Osteocyte (in vitro differentiated cells): Measurements from ENCODE around the gene TTLL11. TPM values are rescaled to one million over a fixed set of nuclear protein-coding genes. Genes with fewer than 3 reads are reported as not detected.
A peak's percentile ranks its signal among the peaks of the same experiment; 100 is the strongest.

ENCODE experiments used
- DNase-seq: peaks from one replicate; pipeline ENCODE4 v3.0.0; 2021; ENCODE audit warnings: mixed read lengths; ENCODE audit not compliant: unreplicated experiment; ENCODE audit errors: extremely low spot score
- H3K27ac Mint-ChIP-seq: one replicate; pipeline ENCODE4 v1.8.0; 2021; ENCODE audit warnings: mild to moderate bottlenecking, mixed read lengths; ENCODE audit not compliant: unreplicated experiment
- H3K27me3 Mint-ChIP-seq: one replicate; pipeline ENCODE4 v1.8.0; 2021; ENCODE audit warnings: mixed read lengths; ENCODE audit not compliant: unreplicated experiment
- H3K36me3 Mint-ChIP-seq: one replicate; pipeline ENCODE4 v1.8.0; 2021; ENCODE audit warnings: mixed read lengths; ENCODE audit not compliant: unreplicated experiment
- H3K4me1 Mint-ChIP-seq: one replicate; pipeline ENCODE4 v1.8.0; 2021; ENCODE audit warnings: mixed read lengths; ENCODE audit not compliant: unreplicated experiment
- H3K4me3 Mint-ChIP-seq: one replicate; pipeline ENCODE4 v1.8.0; 2021; ENCODE audit warnings: mild to moderate bottlenecking, moderate library complexity, mixed read lengths; ENCODE audit not compliant: unreplicated experiment
- H3K9me3 Mint-ChIP-seq: one replicate; pipeline ENCODE4 v1.8.0; 2021; ENCODE audit warnings: mixed read lengths; ENCODE audit not compliant: unreplicated experiment
- CTCF ChIP-seq: fragments of 200-600 bp; sonication (generic); IDR thresholded peaks from 2 replicates; pipeline ENCODE4 v1.5.0; 2021; ENCODE audit warnings: antibody characterized with exemption, mild to moderate bottlenecking, moderate library complexity
- total RNA-seq: library from RNA; stranded (reverse); gene quantifications from 2 replicates; pipeline ENCODE4 v1.2.1, GENCODE V29; 2021

The TTLL11 gene
- total RNA-seq, 1 donor from 2014 or later = 6.0 TPM

DNA sequence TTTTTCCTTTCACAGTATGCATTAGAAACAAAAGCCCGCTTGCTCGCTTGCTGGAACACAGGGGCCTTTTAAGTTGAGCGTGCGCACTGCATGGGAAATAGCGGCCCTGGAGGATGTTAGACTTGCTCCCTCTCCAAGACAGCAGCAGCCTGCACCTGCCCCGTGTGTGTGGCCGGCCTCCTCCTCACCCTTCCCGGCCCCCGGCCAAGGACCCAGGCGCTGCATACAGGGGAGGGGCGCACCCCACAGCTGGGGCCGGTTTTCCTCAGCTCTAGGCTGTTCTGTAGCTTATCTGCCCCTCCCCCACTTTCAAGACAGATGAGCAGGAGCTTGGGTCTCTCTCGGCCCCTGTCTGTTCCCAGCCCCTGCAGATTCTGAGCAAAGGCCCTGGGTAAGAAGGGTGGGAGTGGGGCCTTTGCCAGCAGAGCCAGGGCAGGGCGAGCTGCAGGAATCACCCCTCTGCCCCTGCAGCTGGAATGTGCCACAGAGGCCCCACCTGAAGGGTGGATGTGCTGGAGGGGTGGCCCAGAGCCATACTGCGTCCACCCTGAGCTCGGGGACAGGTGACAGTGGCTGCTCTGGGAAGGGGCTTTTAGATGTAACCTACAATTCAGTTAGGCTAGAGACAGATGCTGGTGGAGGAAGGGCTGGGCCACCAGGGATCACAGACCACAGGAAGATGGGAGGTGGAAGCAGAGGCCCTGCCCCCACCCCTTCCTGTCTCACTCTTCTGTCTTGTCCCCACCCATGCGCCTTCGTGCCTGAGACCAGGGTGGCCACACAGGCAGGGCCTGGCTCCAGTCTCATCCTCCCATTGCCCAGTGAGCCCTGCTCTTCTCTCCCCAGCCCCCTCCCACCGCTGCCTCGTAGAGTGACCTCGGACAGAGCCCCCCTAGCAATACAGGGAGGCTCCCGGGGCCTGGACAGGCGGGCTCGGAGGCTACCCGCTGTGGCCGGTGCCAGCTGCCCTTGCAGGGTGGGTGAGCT is 309.3 kb downstream of the TTLL11 start:
- peaks cover 24% of the 10 kb centered on the region for H3K36me3 Mint-ChIP-seq
- H3K9me3 Mint-ChIP-seq = peaks cover 3% of the 10 kb centered on the region
- no peak overlapping the region for H3K4me3 Mint-ChIP-seq
- no peaks in the 10 kb centered on the region for H3K27me3 Mint-ChIP-seq
- peak; percentile 81 for DNase-seq
- H3K27ac Mint-ChIP-seq = no peak overlapping the region
- TF ChIP-seq CTCF = no peak
- H3K4me1 Mint-ChIP-seq = peaks cover 35% of the 10 kb centered on the region

GRCh38 chr9:121783111-121783510 is 310.0 kb downstream of the TTLL11 start:
- Mint-ChIP-seq H3K4me3 (no peak overlapping the region), H3K27me3 (no peaks in the 10 kb centered on the region), H3K4me1 (peaks cover 37% of the 10 kb centered on the region), H3K27ac (no peak overlapping the region), H3K9me3 (peaks cover 9% of the 10 kb centered on the region), H3K36me3 (peaks cover 28% of the 10 kb centered on the region)
- no peak for TF ChIP-seq CTCF
- peak; percentile 38 for DNase-seq

GRCh38 chr9:121782514-121783110 is 310.5 kb downstream of the TTLL11 start:
- DNase-seq = peak; percentile 77
- no peak overlapping the region for H3K27ac Mint-ChIP-seq
- H3K4me3 Mint-ChIP-seq = no peak overlapping the region
- peaks cover 12% of the 10 kb centered on the region for H3K9me3 Mint-ChIP-seq
- no peak for TF ChIP-seq CTCF
- peaks cover 32% of the 10 kb centered on the region for H3K36me3 Mint-ChIP-seq
- no peaks in the 10 kb centered on the region for H3K27me3 Mint-ChIP-seq
- H3K4me1 Mint-ChIP-seq = peaks cover 37% of the 10 kb centered on the region

DNA sequence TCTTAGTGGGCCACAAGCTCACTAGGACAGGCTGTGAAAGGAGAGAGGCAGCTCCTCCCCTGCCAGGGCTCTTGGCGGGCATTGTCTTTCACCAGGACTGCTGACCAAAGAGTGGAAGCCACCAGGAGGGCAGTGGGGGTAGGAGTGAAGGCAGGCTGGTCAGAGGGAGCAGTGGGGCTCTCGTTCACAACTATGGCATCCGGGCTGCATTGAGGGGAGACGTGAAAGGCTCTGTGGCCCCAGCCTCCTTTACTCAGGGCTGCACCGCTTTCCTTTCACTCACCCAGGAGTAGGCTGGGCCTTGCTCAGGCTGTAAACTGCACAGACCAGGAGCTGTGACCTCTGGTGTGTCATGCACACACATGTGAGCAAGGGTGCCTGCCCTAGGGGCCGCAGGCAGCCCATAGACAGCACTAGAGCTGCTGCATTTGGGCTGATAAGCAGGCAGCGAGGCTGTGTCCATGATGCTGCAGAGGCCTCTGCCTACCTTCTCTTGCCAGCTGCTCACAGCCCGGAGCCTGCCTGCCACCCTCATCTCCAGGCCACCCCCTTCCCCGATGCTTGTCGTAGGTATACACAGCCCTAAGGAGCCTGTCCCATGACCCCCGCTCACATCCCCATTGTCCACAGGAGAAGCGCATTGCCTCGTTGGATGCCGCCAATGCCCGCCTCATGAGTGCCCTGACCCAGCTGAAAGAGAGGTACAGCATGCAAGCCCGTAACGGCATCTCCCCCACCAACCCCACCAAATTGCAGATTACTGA is 311.2 kb downstream of the TTLL11 start:
- Mint-ChIP-seq H3K27me3 (no peaks in the 10 kb centered on the region), H3K4me3 (no peak overlapping the region), H3K27ac (no peak overlapping the region), H3K36me3 (peaks cover 39% of the 10 kb centered on the region), H3K9me3 (peaks cover 17% of the 10 kb centered on the region), H3K4me1 (peaks cover 37% of the 10 kb centered on the region)
- TF ChIP-seq CTCF = no peak
- DNase-seq = peak; percentile 73
